ENCODE data around the gene KANK3. TPM values are rescaled to one million over a fixed set of nuclear protein-coding genes. Genes with fewer than 3 reads are reported as not detected.

Gene KANK3
- total and polyA plus RNA-seq, 9 of the 15 experiments (the other 6 are each of a cell fraction or from before 2014, with no cell fraction given): 0.03 to 0.40 (median 0.08) TPM; not detected in 6

- TF ChIP-seq ZBTB49 (CRISPR knock-in tag; IDR thresholded peaks at IDR 0.05; ENCODE audit: borderline replicate concordance) (no peak), ZBTB43 (CRISPR knock-in tag; IDR thresholded peaks at IDR 0.05) (no peak), TSHZ1 (CRISPR knock-in tag; IDR thresholded peaks at IDR 0.05) (no peak), GTF2B (IDR thresholded peaks at IDR 0.05; ENCODE audit: extremely low read depth, insufficient read length) (peak; percentile 89), TOE1 (IDR thresholded peaks at IDR 0.05; ENCODE audit: borderline replicate concordance) (peak; percentile 98), TOE1 (CRISPR knock-in tag; IDR thresholded peaks at IDR 0.05; ENCODE audit: borderline replicate concordance, low read depth) (no peak), CHCHD3 (CRISPR knock-in tag; IDR thresholded peaks at IDR 0.05) (0 out of 2 replicates have a peak, but pooled peaks have one; percentile 15), LARP7 (IDR thresholded peaks at IDR 0.05) (0 out of 2 replicates have a peak, but pooled peaks have one; percentile 19), ZNF696 (CRISPR knock-in tag; conservative IDR thresholded peaks at IDR 0.05) (no peak), JUNB (CRISPR knock-in tag; conservative IDR thresholded peaks at IDR 0.05) (no peak), DPF2 (IDR thresholded peaks at IDR 0.05) (no peak), RCOR1 (IDR thresholded peaks at IDR 0.05; ENCODE audit: borderline replicate concordance in 1 of 2, low read depth in 2 of 2, low read length in 2 of 2) (0 out of 4 replicates have a peak, but pooled peaks of 1 of the 2 experiments have one; percentile 28), PPARD (CRISPR knock-in tag; IDR thresholded peaks at IDR 0.05) (no peak), PML (IDR thresholded peaks at IDR 0.05; ENCODE audit: low read length) (peak; percentile 75), RBM25 (IDR thresholded peaks at IDR 0.05; ENCODE audit: low read depth, low read length, severe bottlenecking) (peak; percentile 86), ZBTB34 (CRISPR knock-in tag; IDR thresholded peaks at IDR 0.05) (no peak), BRCA1 (IDR thresholded peaks at IDR 0.05) (no peak), BRCA1 (CRISPR knock-in tag; IDR thresholded peaks at IDR 0.05) (peak; percentile 11; the same call in 1 of the 2 replicates)
These were observed 21.7 kb downstream of the KANK3 start, which contains the start of the genes NDUFA7 and RPS28 (continued) for GRCh38 chr19:8321067-8321985.

Data from K562 (cell line).